ENCODE measurements around the gene HMX3.

Gene HMX3

DNA sequence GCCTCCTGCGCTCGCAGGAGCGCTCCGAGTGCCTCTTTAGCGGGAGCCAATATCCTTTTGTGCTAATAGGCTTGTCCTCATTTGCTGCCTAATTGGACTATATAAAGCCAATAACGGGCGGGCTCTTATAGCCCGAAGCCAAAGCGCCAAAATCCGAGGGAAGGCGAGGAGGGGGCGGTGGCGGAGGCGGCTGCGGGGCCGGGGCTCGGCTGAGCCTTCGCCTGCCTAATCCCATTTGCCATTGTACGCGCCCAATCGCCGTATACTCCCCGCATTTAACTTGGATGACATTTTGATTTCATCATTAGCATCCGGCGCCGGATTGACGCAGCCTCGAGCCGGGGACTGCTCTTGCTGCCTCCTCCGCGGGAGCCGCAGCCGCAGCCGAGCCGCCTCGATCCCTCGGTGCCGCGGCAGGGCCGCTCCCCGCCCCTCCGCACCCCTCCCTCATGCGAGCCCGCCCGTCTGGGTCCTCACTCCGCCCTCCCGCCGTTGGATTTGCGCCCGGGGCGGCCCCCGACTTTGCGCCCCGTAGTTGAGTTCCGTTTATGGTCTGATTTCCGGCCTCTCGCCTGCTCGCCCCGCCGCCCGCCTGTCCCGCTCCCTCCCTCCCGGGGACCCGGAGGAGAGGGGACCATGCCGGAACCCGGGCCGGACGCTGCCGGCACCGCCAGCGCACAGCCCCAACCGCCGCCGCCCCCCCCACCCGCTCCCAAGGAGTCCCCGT is at the start of gene HMX3:
Gene HMX3, plus strand, starts transcription at position 556 of the 727 bp plus-strand sequence. Its CDS starts 81 bp downstream, at position 637.
- DNase-seq, result no peak

DNA sequence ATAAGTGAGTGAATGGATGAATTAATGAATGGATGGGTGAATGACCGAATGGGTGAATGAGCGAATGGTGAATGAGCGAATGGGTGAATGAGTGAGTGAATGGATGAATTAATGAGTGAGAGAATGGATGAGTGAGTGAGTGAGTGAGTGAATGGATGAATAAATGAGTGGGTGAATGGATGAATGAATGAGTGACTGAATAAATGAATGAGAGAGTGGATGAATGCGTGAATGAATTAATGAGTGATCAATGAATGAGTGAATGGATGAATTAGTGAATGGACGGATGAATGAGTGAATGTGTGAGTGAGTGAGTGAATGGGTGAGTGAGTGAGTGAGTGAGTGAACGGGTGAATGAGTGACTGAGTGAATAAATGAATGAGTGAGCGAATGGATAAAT is 49.5 kb upstream of the HMX3 start:
- DNase-seq, result no peak

DNA sequence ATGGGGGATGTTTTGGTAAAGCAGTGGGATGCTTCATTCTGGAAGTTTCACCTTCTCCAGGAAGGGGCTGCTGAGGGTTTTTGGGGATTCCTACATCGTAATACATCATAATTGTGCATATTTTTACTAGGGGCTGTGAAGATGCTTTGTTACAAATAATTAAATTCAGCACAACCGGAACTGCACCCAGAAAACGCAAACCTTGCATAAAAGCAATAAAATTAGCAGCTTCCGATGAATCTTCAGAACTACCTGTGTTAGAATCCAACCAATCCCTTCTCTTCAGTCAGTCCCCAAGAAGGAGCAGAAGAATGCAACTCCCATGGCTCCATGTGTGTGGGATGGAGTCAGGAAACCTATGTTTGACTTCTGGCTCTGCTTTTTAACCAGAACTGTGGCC is 48.4 kb upstream of the HMX3 start:
- DNase-seq, result no peak

DNA sequence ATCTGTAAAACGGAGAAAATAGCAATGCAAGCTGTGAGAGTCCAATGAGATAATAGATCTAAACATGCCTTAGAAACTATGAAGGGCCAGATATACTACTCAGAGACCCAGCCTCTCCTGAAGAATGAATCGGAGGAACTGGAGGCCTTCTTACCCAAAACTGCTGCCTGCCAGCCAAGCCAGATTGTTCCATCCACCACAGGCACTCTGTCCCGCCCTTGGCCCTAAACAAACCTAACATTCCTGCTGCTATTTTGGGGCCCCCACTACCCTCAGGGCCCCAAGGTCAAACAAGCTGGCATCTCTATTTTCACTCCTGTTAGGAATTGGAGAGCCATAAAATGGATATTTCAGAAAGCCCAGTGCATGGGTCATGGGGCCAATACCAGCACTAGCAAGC is 48.0 kb upstream of the HMX3 start:
- no peak for DNase-seq

DNA sequence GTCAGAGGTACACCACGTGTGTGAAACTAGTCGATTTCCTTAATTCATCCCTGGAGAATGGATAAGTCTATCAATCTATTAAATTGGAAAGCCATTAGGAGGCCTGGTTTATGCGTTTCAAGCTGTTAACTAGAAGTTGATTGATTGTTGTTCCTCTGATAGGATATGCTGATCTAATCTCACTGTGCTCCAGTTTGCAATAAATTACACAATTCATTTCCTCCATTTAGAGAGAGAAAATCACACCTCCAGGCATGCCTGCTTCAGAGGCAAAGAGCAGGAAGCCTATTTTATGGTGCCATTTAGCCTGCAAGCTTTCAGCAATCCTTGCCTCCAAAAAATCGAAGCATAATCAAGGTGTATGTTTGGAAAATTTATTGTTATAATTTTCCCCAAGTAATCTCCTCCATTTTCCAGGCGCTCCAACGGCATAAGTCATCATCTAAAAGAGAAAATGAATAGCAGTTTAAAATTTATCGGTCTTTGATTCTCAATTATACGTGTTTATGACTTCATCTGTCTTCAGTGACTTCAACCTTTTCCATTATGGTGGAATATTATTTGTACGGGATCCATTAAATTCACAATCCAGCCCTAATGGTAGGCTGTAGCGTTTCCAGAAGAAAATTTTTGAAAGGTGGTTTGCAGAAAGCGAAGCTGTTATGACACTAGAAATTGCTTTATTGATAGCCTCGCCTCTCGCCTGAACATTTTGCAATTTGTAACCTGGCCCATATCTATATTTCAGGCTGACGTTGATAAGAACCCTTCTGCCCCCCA is 42.9 kb upstream of the HMX3 start:
- no peak for DNase-seq

DNA sequence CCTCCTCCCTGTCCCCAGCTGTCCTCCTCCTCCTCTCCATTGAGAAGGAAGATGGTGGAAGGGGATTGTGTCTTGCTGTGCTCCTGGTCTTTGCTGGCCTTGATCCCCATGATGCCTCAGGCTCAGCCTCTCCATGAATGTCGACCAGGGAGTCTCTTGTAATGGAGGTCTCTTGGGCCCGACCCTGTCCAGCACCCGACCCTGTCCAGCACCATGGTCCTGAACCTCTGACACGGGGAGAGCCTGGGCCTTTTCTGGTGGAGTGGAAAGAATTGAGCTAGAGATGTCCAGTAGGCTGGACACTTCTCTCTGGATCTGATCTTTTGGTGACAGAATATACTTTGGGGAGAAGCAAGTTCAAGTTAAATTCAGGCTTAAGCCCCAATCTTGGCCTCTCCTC is 42.3 kb upstream of the HMX3 start:
- DNase-seq, result no peak

DNA sequence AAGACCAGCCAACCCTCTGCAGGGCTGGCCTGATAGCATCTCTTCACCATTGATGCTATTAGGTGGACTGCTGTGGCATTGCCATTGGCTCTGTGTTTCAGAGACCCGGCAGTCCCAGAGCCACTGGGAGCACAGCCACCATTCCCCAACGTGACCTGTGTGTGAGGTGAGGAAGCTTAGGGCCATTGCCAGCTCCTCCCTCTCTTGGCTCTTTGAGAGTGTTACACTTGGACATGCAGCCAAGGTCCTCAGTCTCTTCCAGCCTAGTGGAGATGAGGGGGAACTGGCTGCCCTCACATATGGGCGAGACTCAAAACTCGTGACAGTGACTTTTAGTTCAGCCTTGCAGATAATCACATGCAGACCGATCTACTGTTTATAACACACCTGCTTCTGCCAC is 39.3 kb upstream of the HMX3 start:
- no peak for DNase-seq

DNA sequence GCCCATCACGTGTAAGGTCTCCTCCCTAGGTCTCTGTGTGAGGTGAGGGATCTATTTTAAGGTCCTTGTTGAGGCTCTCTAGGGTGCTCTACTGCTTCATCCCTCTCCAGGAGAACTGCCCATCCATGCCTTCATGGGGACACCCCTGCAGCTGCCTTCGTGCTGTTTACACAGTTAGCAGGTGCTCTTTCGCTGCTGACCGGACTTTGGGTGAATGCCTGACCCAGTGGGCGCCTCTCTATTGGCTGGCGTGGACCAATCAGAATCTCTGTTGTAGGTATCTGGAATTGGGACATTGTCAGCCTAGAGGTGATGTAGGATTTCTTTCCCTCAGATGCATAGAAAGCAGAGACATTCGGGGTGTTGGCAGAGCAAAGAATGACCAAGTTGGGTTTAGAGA is 38.7 kb upstream of the HMX3 start:
- peak; percentile 25 to 66 for DNase-seq

DNA sequence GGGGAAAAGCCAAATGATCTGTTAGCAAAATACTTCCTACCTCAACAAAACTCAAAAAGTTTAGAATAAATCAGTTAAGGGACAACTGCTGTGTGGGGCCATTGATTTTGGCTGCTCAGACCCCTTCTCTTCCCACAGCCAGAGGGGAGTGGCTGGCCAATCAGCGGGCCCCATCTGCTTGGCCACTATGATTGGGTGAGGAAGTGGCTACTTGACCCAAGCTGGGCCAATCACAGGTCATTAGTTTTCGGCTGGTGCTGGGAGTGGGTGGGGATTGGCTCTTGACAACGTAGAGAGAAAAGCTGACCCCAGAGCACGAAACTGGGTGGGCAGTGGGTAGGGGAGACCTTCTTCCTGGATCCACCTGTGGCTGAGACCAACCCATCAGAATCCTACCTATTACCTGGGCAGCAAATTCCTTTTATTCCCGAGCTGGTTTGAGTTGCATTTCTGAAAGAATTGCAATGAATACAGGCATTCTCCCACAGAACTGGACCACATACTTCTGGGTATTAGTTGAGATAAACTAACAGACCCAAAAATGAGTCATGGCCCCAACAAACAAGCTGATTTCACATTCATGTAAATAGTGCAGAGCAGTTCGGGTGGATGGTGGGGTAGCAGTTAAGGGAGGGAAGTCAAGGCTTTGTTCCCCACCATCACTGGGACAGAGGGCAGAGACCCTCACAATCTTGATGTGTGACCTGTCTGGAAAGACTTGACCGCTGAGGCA is 35.6 kb upstream of the HMX3 start:
- DNase-seq, result no peak

DNA sequence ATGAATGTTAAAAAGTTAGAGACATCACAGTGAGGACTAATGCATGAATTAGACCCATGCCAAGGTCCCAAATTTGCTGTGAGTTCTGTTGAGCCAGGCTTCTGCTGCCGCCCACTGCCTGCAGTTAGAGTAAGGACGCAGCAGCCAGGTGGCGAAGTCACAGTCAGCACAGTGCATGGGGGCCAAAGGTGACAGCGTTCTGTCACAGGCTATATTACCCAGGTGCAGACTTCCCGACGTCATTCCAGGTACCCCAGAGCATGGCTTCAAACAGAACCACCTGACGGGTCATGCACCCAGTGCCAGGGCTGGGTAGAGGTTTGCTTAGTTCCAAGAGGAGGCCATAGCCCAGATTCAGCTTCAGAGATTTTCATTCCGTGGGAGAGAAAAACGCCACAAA is 33.9 kb upstream of the HMX3 start:
- no peak for DNase-seq

DNA sequence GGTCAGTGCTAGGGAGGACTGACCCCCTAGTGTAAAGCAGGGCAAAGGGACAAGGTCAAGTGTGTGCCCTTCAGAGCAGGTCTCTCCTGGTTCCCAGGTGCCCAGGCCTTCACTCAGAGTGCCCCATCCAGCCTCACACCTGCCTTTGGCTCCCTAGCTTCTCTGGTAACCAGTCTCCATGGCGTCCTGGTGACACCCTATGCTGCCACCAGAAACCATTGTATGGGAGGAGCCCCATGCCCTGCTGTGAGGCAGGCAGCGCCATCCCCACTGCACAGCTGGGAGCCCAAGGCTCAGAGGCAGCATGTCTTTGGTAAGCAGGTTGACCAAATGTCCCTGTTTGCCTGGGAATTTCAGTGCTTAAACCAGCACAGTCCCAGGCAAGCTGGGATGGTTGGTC is 33.1 kb upstream of the HMX3 start:
- DNase-seq, result no peak

DNA sequence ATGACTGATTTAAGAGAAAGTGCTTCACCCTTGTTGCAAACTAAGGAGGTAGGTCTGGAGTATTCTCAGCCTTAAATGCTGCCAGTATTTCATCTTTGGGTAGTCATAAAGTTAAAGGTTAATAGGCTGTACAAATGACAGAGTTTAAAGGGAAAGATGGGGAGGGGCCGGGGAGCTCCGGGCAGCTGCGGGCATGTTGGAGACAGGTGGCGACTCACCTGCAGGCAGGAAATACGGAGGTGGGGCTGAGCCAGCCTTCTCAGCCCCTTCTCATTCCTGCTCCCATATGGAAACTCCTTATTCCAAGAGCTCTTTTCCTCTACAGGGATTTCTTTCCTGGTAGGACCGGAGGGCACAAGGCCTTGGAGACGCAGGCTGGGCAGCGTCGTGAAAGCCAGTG is 31.8 kb upstream of the HMX3 start:
- no peak for DNase-seq

DNA sequence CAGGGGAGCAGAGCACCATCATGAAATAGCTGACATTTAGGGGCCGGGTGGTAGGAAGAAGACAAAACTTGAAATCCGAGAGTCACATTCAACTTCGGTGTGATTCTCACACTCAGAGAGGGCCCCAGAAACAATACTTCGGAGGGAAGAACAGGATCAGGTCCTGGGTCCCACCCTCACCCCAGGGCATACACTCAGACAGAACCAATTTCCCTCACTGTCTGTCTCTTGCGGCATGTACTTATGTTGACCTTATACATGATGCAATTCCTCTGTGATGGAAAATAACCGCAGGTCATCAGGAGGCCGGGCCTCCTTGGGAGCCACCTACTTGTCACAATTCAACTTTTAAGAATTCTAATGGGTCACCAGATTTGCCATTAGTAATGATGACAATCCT is 26.3 kb upstream of the HMX3 start:
- DNase-seq, result no peak

DNA sequence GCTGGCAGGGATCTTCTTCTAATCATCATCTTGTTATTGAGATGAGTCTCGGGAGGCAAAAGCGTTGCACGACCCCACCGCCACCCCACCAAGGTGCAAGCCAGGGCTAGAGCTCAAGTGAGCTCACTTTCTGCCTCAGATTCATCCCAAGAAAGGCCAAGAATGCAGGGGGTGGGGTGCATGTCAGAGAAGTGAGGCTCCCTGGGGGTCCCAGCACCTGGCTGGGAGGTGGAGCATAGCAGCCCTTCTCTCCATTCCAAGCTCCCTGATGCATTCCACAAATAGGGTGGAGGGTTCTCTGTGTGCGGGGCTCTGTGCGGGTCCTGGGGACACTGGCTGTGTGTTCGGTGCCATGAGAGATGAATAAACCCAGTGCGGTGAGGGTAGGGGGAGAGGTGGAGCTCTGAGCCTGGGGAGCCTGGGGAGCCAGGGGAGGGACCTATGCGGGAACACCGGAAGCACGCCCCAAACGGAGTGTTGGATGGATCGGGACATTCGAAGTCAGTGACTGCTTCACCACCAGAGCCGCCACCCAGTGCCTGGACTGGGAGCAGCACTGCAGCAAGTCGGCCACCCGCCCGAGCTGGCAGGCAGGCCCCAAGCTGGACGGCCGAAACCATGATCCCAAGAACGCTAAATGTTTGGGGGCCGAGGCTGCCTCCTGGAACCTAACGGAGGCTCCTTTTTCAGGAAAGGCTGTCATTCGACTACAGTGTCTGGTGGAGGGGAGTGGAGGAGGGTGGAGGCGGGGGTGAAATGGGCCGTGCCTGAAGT is 17.9 kb upstream of the HMX3 start:
- no peak for DNase-seq

DNA sequence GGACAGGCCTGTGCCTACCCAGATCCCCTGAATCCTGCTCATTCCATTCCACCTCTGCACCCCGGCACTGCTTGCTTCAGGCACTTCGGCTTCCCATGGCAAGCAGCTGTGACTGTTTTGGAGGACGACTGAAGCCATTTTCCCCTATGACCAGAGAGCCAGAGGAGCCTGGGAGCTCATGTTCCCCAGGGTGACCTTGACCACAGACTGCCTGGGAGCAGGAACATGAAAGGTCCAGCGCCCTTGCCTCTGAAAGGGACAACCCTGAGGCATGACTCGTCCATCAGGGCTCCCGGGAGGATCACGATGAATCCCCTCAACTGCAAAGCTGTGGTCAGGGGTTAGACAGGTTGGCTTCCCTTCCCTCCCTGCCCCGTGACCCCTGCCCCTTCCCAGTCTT is 16.7 kb upstream of the HMX3 start:
- DNase-seq, result no peak

DNA sequence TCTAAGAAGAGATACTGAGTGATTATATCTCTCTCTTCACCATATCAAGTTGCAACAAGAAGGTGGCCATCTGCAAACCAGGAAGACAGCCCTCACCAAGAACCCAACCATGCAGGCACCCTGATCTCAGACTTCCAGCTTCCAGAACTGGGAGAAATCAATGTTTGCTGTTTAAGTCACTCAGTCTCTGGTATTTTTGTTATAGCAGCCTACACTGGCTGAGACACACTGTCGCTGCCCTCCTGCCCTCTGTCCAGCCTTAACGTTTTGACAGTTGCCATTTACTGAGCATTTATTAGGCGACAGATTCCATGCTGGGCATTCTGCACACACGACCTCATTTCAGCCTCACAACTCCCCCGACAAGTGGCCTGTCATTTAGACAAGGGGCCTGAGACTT is 9.5 kb upstream of the HMX3 start:
- no peak for DNase-seq

DNA sequence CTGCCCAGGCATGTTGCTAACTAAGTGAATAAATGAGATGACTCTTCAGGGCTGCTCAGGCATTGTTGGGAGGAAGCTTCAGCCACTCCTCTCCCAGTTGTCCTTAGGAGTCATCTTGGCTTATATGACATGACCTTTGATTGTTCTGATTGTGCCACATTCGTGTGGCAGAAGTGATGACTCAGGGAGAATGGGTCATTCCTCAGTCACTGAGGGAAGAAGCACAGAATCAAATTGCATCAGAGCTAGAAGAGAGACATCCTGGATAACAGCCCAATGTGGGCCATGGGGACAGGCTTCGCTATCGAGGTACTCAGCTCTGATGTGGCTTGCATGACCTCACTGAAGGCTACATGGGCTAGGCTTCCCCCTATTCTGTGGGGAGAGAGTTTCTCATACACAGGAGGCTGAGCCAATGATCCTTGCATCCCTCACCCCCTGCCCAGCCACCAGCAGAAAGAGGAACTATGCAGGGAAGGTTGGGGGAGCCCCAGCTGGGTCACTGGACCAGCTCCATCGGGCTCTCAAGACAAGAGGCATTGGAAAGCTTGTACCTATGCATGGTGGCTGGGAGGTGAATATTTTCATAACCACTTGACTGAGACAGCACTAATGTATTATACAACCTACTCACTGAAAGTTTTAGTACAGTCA is 6.0 kb upstream of the HMX3 start:
- no peak for DNase-seq

DNA sequence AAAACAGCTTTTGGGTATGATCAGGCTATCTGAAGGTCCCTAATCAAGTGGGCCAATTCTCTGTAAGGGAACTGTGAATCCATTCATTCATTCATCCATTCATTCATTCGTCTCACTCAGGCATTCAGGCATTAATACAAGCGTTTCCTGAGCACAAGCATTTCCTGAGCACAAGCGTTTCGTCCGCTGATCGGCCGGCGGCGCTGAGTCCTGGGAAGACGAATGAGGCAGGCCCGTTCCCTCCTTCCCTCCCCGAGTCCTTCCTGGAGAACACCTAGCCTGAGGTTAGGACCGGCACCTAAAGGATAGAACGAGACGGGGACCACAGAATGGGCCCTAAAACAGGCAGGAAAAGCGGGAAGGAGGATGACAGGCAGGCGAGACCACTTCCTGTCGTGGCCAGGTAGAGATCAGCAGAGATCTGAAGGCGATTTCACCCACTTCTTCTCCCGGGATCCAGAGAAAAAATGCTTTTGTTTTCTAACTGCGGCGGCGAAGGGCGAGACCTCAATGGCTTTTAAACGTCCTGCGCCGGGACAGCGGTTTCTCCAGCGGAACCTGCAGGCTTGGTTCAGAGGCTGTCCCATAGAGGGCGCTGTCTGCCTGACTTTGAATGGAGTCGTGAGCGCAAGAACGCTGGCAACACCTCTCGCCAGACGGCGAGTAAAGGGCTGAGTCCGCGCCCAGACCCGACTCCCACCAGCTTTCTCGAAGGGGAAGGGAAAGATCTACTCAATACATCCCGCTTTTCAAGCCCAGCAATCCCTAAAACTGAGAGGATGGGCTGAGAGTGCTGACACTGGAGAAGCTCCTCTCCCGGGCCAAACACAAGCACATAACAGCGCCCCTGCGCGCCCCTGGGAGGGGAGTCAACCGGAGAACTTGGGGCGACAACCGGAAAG is 2.9 kb upstream of the HMX3 start:
- peak; percentile 59 to 77 for DNase-seq

DNA sequence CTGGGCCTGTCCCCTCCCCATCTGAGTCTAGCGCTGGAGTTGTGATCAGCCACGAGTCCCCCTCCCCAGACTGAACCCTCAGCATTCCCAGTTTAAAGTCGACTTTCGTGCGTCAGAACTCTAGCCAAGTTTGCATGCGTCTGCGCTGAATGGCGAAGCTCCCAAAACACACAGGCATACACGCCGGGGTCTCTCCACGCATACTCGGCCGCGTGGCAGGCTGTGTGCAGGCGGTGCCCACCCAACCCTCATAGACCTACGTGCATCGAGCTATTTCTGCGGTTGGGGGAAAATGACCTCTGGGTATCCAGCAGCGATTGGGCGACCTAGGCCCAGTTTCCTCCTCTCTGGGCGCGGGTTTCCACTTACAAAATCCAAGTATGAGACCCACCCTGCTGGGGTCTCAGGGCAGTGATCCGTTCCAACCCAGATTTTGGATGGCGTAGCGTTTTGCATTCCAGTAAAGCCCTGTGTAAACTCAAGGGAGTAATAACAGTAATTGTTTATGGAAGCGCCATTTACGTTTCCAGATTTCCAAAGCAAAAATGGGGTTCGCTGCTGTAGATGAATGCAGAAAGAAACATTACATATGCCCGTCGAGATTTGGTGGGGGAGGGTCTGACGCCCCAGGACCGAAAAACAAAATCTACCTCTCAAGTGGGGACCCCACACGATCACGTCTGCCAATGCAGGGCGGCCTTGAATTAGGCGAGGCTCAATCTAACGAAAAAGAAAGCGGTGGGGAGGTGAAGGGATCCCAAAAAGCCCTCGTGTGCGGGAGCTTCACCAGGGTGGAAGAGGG is 2.0 kb upstream of the HMX3 start:
- no peak for DNase-seq

DNA sequence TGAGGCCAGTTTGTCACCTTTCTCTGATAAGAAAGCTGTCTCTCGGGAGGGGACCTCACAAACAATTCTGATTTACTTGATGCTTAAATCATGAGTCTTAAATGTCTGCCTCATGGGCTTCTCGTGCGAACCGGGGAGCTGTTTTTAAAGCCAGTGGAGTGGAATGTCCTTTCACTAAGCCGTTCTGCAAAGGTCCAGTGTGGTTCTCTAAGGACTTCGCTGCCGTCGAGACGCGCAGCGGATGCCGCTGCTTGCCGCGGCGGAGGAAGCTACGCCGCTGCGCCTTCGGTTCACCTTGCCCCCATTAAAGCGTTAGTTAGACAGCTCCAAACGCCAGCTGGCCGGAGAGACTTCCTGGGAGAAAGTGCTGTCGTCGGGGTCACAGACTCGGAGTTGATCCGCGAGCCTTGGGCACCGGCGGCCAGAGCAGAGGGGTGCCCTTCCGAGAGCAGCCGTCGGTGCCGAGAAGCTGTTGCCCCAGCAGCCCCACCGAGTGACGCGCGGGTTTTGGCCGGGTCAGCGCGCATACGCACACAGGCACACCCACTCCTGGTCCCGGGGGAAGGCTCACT is 1.3 kb upstream of the HMX3 start:
- DNase-seq, result no peak
